Osteocyte (in vitro differentiated cells): ENCODE results near the gene GDNF. TPM values are rescaled to one million over a fixed set of nuclear protein-coding genes. Genes with fewer than 3 reads are reported as not detected.
A peak's percentile ranks its signal among the peaks of the same experiment; 100 is the strongest.

Experiments used
- DNase-seq: peaks from one replicate; pipeline ENCODE4 v3.0.0; 2021; ENCODE audit warnings: mixed read lengths; ENCODE audit not compliant: unreplicated experiment; ENCODE audit errors: extremely low spot score
- H3K27ac Mint-ChIP-seq: one replicate; pipeline ENCODE4 v1.8.0; 2021; ENCODE audit warnings: mild to moderate bottlenecking, mixed read lengths; ENCODE audit not compliant: unreplicated experiment
- H3K27me3 Mint-ChIP-seq: one replicate; pipeline ENCODE4 v1.8.0; 2021; ENCODE audit warnings: mixed read lengths; ENCODE audit not compliant: unreplicated experiment
- H3K36me3 Mint-ChIP-seq: one replicate; pipeline ENCODE4 v1.8.0; 2021; ENCODE audit warnings: mixed read lengths; ENCODE audit not compliant: unreplicated experiment
- H3K4me1 Mint-ChIP-seq: one replicate; pipeline ENCODE4 v1.8.0; 2021; ENCODE audit warnings: mixed read lengths; ENCODE audit not compliant: unreplicated experiment
- H3K4me3 Mint-ChIP-seq: one replicate; pipeline ENCODE4 v1.8.0; 2021; ENCODE audit warnings: mild to moderate bottlenecking, moderate library complexity, mixed read lengths; ENCODE audit not compliant: unreplicated experiment
- H3K9me3 Mint-ChIP-seq: one replicate; pipeline ENCODE4 v1.8.0; 2021; ENCODE audit warnings: mixed read lengths; ENCODE audit not compliant: unreplicated experiment
- total RNA-seq: library from RNA; stranded (reverse); gene quantifications from 2 replicates; pipeline ENCODE4 v1.2.1, GENCODE V29; 2021
- TF ChIP-seq, protein P1 (sequence below): fragments of 200-600 bp; sonication (generic); IDR thresholded peaks from 2 replicates; pipeline ENCODE4 v1.5.0; 2021; ENCODE audit warnings: antibody characterized with exemption, mild to moderate bottlenecking, moderate library complexity

GDNF gene
- total RNA-seq, 1 donor from 2014 or later, result 0.32 TPM

DNA sequence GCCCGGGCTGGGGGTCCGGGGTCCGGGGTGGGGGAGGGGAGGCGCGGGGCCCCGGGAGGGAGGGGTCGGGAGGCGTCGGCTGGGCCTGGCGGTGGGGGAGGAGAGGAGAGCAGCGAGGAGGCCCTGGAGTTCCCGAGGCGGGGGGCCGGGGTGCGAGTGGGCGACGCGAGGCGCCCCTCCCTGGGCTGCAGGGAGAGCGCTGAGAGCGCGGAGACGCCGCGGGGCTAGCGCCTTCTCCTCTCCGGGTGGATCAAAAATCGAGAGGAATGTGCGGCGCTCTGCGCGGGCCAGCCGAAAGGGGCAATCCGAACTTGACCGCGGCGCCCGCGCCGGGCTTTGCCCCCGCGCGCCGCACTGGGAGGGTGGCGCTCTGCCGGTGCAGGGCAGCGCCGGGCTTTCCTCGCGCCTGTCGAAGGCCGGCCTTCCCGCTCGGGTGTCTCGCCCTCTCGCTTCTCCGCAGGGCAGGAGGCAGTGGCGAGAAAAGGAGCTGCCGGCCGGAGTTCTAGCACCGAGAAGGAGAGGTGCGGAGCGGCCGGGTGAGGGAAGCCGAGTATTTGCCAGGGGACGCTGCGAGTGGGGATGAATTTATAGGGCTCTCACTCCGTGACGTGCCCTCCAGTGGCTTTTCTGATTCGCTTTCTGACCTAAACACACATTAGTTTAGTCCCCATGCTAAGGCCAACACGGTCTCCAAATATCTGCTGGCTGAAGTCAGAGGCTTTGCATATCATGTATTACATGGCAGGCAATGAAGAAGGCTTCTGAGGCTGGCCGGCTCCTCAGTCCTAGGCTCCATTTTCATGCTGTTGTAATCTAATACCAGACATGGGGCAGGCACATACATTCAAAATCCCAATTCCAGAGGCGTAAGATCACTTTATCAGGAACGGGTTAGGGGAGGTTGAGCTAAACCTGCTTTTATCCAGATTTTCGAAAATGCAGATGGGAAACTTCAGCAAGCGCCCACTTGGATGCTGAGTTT lies 503 bp upstream of the GDNF start:
- H3K27ac Mint-ChIP-seq, result no peak overlapping the region
- peaks cover 76% of the 10 kb centered on the region for H3K27me3 Mint-ChIP-seq
- peak overlapping the region; percentile 68 for H3K4me3 Mint-ChIP-seq
- peaks cover 35% of the 10 kb centered on the region for H3K4me1 Mint-ChIP-seq
- H3K36me3 Mint-ChIP-seq, result no peaks in the 10 kb centered on the region
- TF ChIP-seq, protein P1, sequence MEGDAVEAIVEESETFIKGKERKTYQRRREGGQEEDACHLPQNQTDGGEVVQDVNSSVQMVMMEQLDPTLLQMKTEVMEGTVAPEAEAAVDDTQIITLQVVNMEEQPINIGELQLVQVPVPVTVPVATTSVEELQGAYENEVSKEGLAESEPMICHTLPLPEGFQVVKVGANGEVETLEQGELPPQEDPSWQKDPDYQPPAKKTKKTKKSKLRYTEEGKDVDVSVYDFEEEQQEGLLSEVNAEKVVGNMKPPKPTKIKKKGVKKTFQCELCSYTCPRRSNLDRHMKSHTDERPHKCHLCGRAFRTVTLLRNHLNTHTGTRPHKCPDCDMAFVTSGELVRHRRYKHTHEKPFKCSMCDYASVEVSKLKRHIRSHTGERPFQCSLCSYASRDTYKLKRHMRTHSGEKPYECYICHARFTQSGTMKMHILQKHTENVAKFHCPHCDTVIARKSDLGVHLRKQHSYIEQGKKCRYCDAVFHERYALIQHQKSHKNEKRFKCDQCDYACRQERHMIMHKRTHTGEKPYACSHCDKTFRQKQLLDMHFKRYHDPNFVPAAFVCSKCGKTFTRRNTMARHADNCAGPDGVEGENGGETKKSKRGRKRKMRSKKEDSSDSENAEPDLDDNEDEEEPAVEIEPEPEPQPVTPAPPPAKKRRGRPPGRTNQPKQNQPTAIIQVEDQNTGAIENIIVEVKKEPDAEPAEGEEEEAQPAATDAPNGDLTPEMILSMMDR, result peak; percentile 26
- no peaks in the 10 kb centered on the region for H3K9me3 Mint-ChIP-seq
- no peak for DNase-seq

DNA sequence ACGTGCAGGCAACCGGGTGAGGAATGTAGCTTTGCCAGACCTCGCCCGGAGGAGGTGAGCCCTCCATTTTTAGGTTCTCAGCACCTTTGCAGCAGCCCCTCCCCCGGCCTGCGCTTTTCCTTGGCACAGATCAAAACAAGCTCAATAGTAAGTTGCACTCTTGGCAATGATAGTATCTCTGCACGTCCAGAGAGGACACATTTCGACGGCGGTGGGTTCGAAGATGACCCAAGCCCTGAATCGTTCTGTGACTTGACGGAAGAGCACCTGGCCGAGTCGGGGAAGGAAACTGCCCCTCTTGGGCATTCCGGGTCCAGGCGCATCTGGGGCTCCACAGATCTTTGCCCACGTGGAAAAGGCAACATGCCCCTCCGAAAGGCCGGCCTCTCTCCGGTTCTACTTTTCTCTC lies 904 bp downstream of the GDNF start:
- no peak for DNase-seq
- peak overlapping the region; percentile 79 for H3K4me3 Mint-ChIP-seq
- no peaks in the 10 kb centered on the region for H3K9me3 Mint-ChIP-seq
- TF ChIP-seq, protein P1, result no peak
- H3K36me3 Mint-ChIP-seq, result no peaks in the 10 kb centered on the region
- H3K27me3 Mint-ChIP-seq, result peaks cover 69% of the 10 kb centered on the region
- H3K4me1 Mint-ChIP-seq, result peaks cover 43% of the 10 kb centered on the region
- H3K27ac Mint-ChIP-seq, result no peak overlapping the region

DNA sequence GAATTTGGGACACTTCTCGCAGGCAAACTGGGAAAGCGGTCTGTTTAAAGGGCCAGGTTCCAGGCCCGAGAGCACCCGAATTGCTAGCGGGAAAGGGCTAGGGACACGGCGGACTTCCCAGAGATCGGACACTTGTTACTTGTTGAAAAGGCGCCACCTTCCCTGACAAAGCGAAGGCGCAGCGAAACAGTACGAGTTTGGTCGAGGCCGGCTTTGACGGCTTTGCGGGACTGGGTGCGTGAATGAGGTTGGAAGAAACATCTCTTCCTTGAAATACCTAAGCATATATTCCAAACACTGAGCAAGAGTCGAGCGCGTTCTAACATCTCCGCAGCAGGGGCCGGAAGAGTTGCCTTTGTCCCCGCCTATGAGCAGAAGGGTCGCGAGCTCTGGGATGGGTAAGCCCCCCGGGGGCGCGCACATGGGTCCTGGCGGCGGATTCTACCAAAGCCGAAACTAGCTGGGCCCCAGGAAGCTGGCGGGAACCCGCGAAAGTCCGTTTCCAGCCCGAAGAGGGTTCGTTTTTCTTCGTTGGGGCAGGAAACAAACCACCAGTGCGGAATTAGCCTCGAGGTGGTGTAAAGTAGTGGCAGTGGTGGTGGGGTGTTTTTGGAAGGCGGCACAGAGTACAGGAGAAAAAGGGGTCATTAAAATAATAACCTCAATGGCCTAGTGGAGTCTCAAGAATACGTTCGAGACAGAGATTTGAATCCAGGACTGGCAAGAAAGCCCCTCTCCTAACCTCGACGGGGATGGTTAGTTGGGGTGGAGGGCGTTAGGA lies 1.5 kb downstream of the GDNF start:
- Mint-ChIP-seq H3K4me1 (peaks cover 43% of the 10 kb centered on the region), H3K27me3 (peaks cover 69% of the 10 kb centered on the region), H3K9me3 (no peaks in the 10 kb centered on the region), H3K4me3 (peak overlapping the region; percentile 79), H3K27ac (no peak overlapping the region), H3K36me3 (no peaks in the 10 kb centered on the region)
- TF ChIP-seq, protein P1, result peak; percentile 39
- no peak for DNase-seq

DNA sequence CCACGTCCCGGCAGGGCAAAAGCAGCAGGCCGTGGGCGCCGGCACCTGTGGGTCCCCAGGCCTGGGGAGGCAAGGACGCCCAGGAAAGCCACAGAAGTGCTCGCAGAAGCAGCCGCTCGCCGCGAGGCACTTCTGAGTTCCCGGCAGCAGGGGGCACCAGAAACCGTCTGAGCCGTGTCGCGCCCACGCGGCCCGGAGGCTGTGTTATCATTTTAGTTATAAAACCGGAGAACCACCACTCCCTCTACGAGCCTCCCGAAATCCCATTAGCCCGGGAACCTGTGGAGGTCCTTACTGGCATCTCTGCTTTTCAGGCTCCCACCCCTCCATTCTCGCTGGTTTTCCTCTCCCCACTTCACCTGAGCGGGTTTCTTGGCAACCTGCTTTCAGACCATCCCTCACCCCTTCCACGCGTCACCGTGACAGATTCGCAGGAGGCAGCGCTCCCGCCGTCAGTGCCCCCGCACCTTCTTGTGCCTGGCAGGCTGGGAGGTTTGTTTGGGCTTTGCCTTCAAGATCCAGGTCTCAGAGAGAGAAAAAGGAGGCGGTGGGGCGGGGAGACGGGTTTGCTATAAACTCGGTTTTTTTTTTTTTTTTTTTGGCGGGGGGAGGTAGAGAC lies 2.3 kb downstream of the GDNF start:
- Mint-ChIP-seq H3K4me3 (peak overlapping the region; percentile 79), H3K27ac (no peak overlapping the region), H3K4me1 (peaks cover 43% of the 10 kb centered on the region), H3K9me3 (no peaks in the 10 kb centered on the region), H3K36me3 (no peaks in the 10 kb centered on the region), H3K27me3 (peaks cover 72% of the 10 kb centered on the region)
- TF ChIP-seq, protein P1, result peak; percentile 84
- DNase-seq, result no peak
